GM18517 (cell line): ENCODE data around the gene ZMYM5.
A peak's percentile ranks its signal among the peaks of the same experiment; 100 is the strongest.
"Not testable (repeated sequence)": the region's sequence is repeated elsewhere in the genome, so short reads cannot be mapped to it uniquely, and the experiment has no call there.

Source experiments
- ATAC-seq: cut with Tn5 transposase; IDR thresholded peaks from one replicate; pipeline ENCODE4 v1.9.1; 2021; ENCODE audit warnings: mild to moderate bottlenecking, moderate library complexity; ENCODE audit not compliant: unreplicated experiment

The ZMYM5 gene

DNA sequence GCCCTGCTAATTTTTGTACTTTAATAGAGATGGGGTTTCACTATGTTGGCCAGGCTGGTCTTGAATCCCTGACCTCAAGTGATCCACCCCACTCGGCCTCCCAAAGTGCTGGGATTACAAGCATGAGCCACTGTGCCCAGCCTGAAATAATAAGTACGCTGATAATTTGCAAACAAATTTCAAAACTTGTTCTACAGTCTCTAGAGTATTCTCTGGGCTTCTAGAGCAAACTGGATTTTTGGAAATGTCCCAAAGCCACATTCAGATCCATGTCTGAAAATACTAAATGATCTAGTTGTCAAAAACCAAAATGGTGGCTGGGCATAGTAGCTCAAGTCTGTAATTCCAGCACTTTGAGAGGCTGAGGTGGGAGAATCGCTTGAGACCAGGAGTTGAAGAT is 40.8 kb downstream of the ZMYM5 start:
- no peak for ATAC-seq

- ATAC-seq = no peak
Observed at GRCh38 chr13:19818223-19818842, 45.1 kb downstream of the ZMYM5 start.

- ATAC-seq = no peak
Observed at GRCh38 chr13:19817510-19818158, 45.8 kb downstream of the ZMYM5 start.

DNA sequence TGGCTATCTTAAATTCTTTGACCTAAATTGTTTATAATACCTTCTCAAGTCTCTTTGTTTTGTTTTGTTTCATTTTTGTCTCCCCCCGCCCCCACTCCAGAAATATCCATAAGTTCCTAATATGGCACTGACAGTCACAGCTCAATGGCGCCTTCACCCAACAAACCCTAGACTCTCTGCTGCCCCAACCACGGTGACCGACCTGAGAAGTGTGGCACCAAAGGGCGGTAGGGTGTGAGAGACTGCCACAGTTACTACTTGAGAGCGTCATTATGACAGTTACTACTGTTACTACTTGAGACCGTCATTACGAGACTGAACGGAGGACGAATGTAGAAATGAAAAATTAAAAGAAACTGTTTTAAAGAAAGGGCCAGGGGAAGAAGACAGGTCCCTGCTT is 46.3 kb downstream of the ZMYM5 start:
- no peak for ATAC-seq

- not testable (repeated sequence) for ATAC-seq
Observed at GRCh38 chr13:19815842-19816241, 47.6 kb downstream of the ZMYM5 start.

DNA sequence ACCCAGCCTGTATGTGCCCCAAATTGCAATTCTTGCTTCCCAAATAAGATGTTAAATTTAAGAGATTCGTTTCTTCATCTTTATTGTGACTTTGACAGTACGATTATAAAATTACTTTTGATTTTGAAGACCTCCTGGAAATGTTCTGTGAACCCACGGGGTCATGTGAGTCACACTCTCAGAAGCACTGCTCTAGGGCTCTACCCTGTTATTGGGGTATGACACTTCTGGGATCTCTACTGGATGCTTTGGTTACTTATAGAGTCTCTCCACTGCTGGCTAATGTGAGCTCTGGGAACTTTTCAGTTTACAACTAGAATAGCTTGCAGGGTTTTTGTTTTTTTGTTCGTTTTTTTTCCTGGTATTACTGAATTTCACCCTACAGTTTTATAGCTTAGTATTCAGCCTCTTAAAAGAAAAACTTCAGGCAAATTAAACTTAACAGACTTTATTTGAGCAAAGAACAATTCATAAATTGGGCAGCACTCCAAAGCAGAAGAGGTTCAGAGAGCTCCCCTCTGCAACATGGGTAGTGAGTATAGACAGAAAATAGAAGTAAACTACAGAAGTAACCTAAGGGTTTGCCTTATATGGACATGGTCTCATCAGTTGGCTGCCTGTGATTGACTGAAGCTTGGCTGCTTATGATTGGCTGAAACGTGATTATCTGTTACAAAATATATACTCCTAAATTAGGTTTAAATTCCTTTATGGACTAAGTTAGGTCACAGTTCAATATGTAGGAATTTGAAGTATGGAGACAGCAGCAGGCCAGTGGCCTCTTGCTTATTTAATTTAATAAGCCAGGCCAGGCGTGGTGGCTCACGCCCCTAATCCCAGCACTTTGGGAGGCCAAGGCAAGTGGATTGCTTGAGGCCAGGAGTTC is 52.2 kb downstream of the ZMYM5 start:
- ATAC-seq = no peak

GRCh38 chr13:19810151-19810550 is 53.3 kb downstream of the ZMYM5 start:
- no peak for ATAC-seq

- no peak for ATAC-seq
Observed at GRCh38 chr13:19805765-19806164, 57.7 kb downstream of the ZMYM5 start.

GRCh38 chr13:19795956-19796355 is 67.5 kb downstream of the ZMYM5 start:
- no peak for ATAC-seq

- ATAC-seq = no peak
Observed at GRCh38 chr13:19794631-19795030, 68.8 kb downstream of the ZMYM5 start.

DNA sequence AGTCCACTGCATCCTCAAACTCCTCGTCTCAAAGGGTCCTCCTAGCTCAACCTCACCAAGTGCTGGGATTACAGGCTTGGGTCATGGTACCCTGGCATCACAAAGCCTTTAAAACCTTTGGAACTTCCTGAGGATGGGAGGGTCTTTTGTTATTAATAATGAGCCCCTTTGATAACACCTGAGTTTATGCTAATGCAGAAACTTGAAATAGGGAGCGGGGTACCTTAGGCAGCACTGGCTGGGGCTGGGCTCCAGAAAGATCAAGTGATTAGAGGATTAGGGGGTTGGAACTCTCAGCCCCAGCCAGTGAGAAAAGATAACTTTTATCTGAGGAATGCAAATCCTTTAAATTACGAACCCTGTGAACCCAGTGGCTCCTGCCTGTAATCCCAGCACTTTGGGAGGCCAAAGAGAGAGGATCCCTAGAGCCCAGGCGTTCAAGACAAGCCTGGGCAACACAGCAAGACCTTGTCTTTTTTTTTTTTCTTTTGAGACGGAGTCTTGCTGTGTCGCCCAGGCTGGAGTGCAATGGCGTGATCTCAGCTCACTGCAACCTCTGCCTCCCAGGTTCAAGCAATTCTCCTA is 71.4 kb downstream of the ZMYM5 start:
- no peak for ATAC-seq

DNA sequence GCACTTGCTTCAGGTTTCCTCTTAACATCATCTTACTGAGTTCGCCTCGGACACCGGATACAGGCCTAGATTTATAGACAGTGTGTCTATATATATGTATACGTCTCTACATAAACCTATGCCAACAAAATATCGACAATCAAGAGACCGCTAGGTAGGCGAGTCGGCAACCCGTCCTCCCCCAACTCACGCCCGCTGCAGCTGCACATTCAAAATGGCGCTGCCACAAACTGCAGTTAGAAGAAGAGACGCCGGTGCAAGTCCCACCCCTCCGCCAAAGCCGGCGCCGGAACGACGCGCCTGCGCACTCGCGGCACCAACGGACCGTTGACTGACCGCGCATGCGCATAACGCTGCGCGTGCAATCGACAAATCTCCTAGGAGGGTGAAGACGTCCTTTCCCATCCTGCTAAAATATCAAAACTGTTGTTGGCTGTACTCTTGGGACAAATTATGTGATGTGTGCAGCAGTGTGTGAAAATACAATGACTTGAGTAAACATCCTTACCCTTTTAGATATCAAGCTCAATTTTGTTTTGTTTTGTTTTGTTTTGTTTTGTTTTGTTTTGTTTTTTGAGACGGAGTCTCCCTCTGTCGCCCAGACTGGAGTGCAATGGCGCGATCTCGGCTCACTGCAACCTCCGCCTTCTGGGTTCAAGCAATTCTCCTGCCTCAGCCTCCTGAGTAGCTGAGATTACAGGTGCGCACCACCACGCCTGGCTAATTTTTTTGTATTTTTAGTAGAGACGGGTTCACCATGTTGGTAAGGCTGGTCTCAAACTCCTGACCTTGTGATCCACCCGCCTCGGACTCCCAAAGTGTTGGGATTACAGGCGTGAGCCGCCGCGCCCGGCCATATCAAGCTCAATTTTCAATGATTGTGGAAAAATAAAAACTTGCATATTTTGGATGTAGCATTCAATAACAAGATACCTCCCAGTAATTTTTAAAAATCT is 80.4 kb downstream of the ZMYM5 start, which contains the start of gene PSPC1:
Gene PSPC1 (minus strand): TSS at position 219 of the 956 bp plus-strand sequence. CDS start 188 bp downstream, at position 31.
- peak; percentile 79 for ATAC-seq

GRCh38 chr13:19782049-19782726 is 81.3 kb downstream of the ZMYM5 start:
- ATAC-seq = peak; percentile 47

DNA sequence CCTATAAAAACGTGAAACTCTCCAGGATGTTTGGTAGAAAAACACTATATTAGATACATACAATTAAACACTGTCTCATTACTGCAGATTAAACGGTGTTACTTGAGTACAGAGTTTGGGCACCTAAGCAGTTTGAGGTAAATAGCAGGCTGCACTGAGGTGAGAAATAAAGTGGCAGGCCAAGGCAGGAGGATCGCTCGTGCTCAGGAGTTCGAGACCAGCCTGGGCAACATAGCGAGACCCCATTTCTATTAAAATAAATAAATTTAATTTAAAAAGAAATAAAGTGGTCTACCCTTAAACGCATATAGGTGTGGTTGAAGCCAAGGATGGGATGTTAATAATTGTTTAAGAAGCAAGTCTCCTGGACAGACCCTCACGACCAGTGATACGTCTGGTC is 81.9 kb downstream of the ZMYM5 start:
- no peak for ATAC-seq

- not testable (repeated sequence) for ATAC-seq
Observed at GRCh38 chr13:19780753-19781418, 82.6 kb downstream of the ZMYM5 start.
